ENCODE measurements around the gene CDK15.
"Not testable (repeated sequence)": the region's sequence is repeated elsewhere in the genome, so short reads cannot be mapped to it uniquely, and the experiment has no call there.

The CDK15 gene

DNA sequence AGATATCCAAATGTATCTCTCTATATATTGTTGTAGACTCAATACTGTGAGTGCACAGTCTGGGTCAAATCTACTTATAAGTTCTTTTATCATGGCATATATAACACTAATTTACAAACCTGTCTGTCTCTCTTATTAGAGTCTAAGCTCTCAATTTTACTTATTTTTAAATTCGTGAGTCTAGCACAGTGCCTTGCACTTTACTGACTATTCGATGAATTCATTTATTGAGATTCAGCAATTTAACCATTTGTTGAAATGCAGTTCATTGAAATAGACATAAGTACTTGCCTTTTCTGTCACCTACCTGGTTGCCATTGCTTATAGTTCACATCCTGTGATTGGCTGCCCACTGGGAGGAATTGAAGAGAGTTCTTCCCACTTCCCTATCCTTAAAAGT, 15.3 kb upstream of the CDK15 start:
- no peak for DNase-seq

DNA sequence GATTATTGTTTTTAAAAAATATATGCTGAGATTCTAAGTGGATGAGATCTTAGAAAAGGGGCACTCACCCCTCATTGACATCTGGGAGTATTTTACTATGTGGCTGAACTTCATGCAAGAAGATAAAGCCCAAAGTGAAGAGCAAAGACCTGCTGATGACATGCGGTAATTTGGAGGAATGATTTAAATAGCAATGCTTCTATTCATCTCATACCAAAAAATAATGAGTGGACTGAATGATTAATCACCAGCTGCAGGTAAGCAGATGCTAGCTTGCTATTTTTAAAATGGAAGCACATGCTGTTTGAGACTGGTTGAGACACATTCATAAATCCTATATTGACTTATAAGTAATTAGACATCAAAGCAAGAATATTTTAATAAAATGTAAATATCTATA, 12.7 kb upstream of the CDK15 start:
- DNase-seq = no peak

DNA sequence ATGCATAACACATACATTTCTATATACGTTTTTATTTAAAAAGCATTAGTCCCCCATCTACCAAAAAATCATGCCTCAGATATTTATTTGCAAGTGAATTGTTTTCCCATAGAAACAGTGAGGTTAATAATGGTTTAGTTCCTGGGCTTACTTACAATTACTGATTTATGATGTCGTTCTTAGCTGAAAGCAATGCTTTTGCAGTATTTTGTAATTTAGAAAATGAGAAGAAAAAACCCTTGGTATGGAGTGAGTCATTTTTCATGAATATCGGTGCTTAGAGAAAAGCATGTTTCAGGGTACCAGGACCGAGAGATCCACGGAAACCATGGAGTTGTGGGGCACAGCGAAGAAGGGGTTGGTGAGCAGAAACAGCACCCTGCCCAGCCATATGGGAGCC, 12.0 kb upstream of the CDK15 start:
- no peak for DNase-seq

DNA sequence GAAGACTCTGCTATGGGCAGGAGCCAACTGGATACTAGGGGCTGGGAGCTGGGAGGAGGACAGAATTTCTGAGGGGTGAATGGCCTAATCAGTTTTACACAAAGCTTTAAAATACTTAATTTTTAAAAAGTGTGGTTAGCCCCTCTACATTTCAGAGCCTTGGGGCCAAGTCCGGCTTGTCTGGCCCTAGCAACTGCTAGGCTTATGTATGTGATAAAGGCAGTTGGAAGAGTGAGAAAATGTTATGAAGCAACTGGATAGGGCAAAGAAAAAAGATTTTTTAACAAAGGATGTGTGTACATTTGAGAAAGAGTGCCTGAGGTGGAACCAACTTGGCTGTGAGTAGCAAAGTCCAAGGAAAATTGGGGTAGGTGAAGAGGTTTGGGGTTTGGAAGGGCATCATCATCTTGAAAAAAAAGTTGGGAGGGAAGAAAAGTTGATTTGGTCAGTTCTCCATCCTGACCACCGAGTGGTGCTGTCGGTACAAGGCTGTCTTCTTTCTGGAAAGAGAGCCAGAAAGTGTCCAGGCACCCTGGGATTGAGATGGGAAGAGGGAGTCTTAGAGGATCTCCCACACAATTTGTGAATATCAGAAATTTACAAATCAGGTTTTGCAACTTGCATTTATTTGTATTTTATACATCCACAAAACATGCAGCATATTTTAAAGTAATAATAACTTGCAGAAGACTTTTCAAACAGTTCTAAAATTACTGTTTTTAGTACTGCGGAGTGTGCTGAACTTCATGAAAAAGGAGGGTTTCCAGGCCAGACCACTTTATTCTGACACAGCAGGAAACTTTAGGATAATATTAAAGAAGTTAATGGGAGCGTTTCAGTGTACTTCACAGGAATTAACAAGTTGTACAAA, 10.5 kb upstream of the CDK15 start:
- no peak for DNase-seq

DNA sequence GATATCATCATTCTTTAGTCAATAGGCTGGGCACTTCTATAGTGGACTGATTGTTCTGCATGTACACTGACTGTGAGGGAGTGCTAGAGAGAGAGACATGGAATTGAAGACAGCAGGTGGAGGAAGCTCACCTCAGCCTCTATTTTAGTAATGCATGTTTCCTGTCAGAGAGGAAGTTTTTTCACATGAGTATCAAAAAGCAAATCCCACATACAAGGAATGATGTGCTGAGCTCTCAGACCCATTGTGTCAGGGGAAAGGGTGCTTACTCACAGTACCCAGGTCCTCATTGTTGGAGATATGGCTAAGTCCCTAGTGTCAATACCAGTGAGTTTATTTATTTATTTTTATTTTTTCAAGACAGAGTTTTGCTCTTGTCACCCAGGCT, 9.9 kb upstream of the CDK15 start:
- no peak for DNase-seq

DNA sequence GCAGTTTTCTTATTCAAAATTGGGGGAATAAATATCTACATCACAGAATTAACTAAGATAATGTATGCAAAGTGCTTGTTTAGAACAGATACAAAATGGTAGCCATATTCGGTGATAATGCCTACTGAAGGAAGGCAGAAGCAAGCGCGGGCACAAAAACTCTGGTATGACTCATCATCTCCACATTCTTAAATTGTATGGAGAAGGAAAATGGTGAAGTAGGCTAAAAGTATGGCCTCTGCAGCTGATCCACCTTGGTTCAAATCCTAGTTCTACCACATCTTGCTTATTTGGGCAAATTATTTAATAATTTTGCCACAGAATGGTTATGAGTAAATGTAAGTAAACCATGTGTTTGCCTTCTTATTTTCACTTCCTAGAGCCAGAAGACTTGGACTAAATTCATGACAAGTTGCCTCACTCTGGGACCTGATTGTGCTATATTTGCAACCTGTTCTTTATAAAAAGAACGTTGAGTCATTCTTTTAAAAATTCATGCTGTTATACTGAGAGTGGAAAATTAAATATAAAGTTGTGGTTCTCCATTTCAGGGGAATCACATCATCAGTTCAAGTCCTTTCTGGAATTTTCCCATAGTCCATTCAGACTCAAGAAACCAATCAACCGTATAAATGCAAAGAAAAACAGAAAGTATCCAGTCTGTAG, 9.0 kb upstream of the CDK15 start:
- DNase-seq = no peak

DNA sequence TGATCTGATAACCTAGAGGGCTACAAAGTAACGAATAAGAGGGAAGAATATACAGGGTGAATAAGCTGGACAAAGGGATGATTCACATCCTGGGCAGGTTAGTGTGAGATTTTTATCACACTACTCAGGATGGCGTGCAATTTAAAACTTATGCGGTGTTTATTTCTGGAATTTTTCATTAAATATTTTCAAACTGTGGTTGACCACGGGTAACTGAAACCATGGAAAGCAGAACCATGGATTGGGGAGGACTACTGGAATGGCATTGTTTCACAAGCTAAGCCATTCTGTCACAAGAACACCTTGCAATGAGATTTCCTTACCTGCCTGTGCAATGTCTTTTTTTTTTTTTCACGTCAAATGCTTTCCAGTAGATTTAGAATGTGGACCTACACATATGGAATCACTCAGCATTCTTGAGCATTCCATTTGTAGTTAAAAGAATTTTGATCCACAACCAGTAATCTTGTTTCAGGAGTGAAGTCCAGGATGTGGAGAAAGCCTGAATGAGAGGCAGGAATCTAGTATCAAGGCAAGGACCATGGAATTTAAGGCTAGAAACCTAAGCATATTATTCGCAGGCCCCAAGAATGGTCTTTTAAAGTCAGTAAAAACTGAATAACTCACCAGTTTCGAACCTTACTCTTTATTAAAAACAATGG, 8.0 kb upstream of the CDK15 start:
- DNase-seq = no peak

DNA sequence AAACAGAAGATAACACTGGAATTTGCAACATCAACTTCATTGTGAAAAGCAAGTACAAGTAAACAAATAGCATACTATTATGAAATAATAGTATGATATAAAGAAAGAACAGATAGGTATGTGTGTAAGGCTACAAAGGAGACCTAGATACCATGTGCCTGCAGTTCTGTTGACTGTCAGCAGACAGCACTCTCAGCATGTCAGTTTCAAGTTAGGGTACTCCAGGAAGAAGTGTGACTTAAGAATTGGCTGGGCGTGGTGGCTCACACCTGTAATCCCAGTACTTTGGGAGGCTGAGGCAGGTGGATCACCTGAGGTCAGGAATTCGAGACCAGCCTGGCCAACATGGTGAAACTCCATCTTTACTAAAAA, 7.4 kb upstream of the CDK15 start:
- not testable (repeated sequence) for DNase-seq

DNA sequence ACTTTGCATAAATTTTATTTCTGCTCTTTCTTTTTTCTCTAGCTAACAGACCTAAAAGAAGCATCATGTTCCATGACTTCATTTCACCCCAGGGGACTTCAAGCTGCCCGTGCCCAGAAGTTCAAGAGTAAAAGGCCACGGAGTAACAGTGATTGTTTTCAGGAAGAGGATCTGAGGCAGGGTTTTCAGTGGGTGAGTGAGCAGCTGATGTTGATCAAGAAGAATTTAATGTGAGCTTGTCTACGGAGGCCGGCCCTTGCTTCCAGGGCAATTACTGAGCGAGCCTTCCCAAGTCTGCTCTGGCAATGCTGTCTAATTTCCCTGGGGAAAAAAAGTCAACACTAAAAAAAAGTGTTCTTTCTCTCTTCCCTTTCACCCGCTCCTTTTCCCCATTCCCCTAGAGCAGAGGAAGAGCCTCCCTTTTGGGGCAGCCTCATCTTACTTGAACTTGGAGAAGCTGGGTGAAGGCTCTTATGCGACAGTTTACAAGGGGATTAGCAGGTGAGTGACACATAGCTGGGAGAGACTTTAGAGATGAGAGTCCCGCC, 1.2 kb downstream of the CDK15 start:
- no peak for DNase-seq

DNA sequence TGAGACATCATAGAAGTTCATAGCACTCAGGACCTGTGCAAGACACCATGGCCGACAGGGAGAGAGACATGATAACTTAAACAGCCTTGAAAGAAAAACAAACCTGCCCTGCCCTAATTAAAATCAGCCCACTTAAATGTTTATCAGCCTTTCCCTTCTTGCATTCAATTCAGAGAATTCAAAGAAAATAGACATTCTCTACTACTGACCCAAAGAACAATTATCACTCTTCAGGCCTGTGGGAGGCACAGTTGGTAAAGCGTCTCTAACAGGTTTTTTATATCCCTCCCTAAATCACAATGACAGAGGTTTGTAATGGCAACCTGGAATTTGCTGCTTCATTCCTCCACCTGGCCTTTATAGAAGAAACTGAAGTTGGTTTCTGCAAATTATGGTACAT, 1.7 kb downstream of the CDK15 start:
- DNase-seq = no peak

DNA sequence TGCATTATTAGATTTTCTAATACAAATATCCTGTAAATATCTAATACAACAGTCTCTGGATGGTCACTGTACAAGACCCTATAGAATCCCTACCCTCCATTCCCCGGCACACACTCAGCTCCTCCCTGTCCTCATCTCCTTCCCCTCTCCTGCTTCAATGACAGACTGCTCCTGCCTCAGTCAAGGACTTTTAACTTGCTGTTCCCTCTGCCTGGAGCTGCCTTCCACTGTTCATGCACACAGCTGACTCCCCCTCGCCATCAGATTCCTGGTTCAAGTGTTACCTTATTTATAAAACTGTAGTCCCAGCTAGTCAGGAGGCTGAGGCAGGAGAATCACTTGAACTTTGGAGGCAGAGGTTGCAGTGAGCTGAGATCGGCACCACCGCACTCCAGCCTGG, 3.3 kb downstream of the CDK15 start:
- no peak for DNase-seq

DNA sequence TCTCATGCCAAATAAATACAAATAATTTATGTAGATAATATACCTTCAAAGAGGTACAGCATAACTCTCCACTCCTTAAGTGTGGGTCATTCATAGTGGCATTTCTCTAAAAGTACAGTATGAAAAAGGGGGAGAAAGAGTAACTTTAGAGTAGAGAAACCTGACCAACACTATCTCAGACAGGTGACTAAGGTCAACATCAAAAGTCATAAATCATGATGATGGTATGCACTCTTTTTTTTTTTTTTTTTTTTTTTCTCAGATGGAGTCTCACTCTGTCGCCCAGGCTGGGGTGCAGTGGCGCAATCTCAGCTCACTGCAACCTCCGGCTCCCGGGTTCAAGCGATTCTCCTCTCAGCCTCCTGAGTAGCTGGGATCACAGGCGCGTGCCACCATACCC, 4.3 kb downstream of the CDK15 start:
- not testable (repeated sequence) for DNase-seq

DNA sequence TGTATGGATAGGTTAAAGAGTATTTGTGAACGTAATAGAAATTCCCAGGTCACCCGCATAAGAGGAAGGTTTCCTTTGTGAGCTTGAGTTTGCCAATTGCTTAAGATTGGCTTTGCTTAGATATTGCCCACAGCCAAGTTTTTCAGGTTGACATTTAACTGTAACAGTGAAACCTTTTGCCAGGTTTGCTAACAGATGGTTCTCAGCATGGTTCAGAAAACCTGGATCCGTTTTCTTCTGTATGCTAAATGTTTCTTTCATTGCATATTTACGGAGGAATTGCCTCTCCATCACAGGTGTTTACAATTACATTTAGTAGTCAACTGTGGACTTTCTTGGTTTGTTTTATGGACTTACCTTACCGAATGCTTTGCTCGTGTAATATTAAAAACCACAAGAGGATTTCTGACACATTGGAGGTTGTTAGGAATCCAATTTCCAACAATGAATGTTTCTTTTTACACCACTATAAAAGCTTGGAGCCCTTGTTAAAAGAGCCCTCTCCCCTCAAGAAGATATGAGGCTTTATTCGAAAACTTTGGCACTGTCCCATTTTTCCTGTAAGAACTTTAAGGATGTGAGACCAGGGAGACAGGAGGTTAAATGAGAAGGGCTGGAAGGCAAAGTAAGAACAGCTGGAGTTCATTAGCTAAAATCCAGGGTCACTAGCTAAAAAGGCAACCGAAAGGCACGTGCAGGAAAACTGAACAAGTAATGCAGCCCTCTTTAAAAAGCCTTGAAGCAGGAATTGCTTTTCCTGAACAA, 7.8 kb downstream of the CDK15 start:
- DNase-seq = no peak

DNA sequence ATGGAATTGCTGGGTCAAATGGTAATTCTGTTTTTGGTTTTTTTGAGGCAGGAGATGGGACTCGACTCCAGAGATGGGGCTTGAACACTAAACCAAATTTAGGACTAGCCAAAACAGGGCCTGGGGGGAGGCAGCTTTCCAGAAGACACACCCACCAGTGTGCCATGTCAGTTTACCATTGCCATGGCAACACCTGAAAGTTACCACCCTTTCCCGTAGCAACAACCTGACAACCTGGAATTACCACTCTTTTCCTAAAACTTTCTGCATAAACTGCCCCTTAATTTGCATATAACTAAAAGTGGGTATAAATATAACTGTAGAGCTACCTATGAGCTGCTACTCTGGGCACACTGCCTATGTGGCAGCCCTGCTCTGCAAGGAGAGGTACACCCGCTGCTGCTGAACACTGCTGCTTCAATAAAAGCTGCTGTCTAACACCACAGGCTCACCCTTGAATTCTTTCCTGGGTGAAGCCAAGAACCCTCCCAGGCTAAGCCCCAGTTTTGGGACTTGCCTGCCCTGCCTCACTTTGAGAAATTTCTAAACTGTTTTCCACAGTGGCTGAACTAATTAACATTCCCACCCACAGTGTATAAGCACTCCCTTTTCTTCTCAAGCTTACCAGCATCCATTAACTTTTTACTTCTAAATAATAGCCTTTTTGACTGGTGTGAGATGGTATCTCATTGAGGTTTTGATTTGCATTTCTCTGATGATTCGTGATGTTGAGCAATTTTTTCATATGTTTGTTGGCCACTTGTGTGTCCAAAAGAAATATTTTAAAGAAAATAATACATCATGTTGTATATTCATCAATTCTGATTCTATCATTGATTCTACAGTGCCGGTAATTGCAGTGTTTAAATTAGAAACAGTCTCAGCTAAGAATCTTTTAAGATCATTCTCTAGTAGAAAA, 10.6 kb downstream of the CDK15 start:
- no peak for DNase-seq

DNA sequence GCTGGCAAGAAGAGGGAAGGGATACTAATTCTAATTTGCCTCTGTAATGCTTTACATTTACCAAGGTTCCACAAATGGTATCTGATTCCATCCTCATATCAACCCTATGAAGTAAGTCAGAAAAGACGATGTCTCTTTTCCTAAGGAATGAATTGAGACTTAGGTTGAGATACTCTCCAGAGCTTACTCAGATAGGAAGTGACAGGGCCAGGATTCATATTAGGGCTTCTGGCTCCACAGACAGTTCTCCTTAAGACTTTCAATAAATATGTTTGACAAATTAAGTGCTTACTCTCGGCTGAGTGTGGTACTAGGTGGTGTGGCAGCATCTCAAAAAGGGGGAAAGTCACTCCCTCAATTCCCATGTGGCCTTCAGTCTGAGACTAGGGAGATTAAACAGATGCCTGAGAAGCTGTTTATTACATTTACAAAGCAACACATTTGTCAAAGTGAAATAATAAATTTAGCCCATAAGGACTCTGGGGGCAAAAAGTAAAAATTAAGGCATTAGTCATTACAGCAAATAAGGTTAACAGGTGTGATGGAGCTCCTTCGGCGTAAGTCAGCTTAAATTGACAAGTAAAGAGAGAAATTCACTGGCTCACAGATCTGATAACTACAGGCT, 14.2 kb downstream of the CDK15 start:
- DNase-seq = no peak

DNA sequence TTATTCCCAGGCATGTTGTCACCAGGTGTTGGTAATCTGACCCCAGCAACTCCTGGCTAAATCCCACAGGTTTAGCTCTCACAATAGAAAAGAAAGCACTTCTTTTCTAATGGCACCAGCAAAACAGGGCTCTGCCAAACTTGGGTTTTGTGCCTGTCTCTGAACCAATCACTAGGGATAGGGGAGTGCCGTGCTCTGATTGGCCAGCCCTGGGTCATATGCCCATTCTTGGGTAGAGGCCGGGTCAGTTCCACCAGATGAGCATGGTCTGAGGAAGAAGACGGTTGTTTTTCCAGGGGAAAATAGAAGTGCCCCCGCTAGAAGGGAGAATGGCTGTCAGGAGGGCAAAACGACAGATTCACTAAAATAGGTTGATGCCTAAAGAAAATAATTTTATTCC, 14.7 kb downstream of the CDK15 start:
- DNase-seq = no peak

DNA sequence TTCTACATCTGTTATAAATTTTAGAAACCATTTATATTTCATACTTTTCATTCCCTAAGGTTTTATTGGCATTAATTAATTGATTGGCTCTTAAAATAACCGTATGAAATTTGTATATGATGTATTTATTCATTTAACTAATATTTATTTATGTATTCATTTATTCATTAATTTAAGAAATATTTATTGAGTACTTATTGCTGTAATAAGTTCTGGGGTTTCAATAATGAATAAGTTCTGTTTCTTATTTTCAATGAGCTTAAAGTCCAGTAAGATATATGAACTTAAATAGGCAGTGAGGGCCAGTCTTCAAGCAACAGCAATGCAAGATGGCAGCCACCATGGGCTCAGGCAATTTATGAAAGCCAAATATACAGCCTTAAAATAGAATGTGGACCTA, 17.9 kb downstream of the CDK15 start:
- DNase-seq = no peak

DNA sequence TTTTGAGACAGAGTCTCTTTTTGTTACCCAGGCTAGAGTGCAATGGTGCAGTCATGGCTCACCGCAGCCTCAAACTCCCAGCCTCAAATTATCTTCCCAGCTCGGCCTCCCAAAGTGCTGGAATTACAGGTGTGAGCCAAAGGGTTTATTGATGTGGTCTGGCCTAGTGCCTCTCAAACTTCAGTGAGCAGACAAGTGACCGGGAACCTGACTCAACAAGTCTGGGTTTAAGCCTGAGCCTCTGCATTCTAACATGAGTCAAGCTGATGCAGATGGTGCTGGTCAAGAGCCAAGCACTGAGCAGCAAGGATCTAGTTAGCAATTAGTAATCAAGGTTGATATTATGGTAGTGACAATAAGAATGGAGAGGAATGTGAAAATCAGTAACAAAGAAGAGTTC, 21.3 kb downstream of the CDK15 start:
- no peak for DNase-seq

DNA sequence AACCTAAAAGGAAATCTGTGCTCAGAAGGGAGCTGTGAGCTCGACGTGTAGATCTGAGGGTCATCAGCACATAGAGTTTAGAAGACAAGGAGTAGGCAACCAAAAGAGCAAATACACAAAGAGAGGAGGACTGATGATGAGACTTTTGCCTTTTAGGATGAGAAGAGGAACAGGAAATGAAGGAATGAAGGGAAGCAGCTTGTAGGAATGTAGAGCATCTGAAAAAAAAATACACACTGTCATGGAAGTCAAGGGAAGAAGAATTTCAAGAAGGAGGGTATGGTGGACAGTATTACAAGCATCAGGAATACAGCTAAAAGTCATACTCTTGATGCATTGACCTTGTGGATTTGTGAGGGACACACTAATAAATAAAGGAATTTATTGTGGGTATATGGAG, 21.9 kb downstream of the CDK15 start:
- no peak for DNase-seq

DNA sequence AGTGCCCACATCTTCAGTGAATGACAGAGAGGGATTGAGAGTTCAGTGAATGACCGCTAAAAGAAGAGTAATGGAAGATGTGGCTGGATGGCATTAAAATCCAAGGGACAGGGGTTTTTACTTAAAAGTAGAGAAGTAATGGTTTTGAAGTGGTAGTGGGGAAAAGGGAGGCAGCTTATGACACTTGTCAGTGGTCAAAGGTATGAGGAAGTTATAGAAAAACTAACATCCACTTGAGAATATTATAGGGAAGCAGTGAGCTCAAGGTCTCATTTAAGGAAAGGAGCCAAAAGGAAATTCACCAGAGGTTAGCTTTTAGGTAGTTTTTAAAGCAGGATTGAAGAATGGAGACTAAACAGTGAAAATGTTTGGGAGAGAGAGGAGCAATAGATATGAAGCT, 24.3 kb downstream of the CDK15 start:
- DNase-seq = no peak

DNA sequence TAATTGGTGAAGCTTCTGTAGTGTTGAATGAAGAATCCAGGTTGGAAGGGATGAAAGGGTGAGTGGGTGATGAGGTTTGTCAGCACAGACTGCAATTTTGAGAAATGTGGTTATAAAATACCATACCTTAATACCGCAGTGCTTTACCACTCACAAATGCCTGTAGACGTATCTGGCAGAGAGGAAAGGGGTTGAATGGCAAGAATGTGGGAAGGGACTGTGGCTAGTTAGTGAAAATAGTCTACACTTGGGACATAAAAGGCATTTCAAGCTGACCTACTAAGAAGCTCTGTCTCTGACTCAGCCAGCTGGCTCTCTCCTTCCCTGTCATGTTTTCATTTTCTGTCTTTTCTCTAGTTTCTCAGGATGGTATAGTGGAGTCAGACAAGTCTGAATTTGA, 25.1 kb downstream of the CDK15 start:
- DNase-seq = no peak

DNA sequence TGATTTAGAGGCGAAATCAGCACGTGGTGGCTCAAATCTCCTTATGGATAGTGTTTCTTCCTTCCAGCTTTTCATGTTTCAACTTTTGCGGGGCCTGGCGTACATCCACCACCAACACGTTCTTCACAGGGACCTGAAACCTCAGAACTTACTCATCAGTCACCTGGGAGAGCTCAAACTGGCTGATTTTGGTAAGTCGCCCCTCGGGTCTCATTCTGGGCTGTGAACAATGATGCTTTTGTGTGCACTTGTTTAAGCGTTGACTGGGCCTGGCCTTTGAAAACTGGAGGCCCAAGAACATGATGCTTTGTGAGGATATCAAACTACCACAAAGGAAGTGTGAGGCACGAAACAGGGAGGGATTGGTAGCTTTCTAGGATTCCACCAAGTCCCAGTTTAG, 27.4 kb downstream of the CDK15 start:
- no peak for DNase-seq

Measured in NCI-H748 treated with DMSO at 0.1 percent for 48 hours (cell line).